H1 (cell line): ENCODE results near the gene ADAD2. TPM values are rescaled to one million over a fixed set of nuclear protein-coding genes. Genes with fewer than 3 reads are reported as not detected.
A peak's percentile ranks its signal among the peaks of the same experiment; 100 is the strongest.

Source experiments
- CTCF ChIA-PET: fragments of 300-600 bp; sonication (Branson Sonifier 250); formaldehyde crosslinking; loops from one replicate; lab custom pipeline; 2021; ENCODE audit not compliant: partially characterized antibody; lab: Charles Lee
- POLR2A ChIA-PET: fragments of 300-600 bp; sonication (Branson Sonifier 250); formaldehyde crosslinking; loops from one replicate; lab custom pipeline; 2021; ENCODE audit warnings: inconsistent platforms; ENCODE audit not compliant: partially characterized antibody; lab: Charles Lee
- DNase-seq, 2 experiments: peaks; one replicate each; pipeline versions ENCODE4 v3.0.0 to v3.0.0-alpha.2; 2010 to 2022; ENCODE audit warnings: low spot score in 2 of 2, low read depth in 1 of 2, mixed read lengths in 1 of 2
- FAIRE-seq: peaks from 2 replicates; lab custom pipeline; 2011; peaks lifted over from hg19 to GRCh38; lab: Jason Lieb, UNC
- H2AFZ ChIP-seq: 2 replicates; pipeline ENCODE4 v1.8.1; 2012; ENCODE audit warnings: low read length, inconsistent platforms
- H2AK5ac ChIP-seq: 2 replicates; pipeline ENCODE4 v1.6.1; 2013; ENCODE audit warnings: low read depth, low read length
- H2BK120ac ChIP-seq: replicated peaks from 2 replicates; pipeline ENCODE3; 2013; ENCODE audit warnings: low read depth, low read length, inconsistent platforms
- H2BK12ac ChIP-seq: 2 replicates; pipeline ENCODE4 v1.6.1; 2013; ENCODE audit warnings: low read depth, low read length
- H2BK15ac ChIP-seq: 2 replicates; pipeline ENCODE4 v1.6.1; 2013; ENCODE audit warnings: low read length
- H2BK20ac ChIP-seq: 2 replicates; pipeline ENCODE4 v1.6.1; 2013; ENCODE audit warnings: low read length
- H2BK5ac ChIP-seq: 2 replicates; pipeline ENCODE4 v1.6.1; 2013; ENCODE audit warnings: low read depth, low read length
- H3K14ac ChIP-seq: 2 replicates; pipeline ENCODE4 v1.6.1; 2013; ENCODE audit warnings: inconsistent platforms; ENCODE audit not compliant: insufficient read length
- H3K18ac ChIP-seq: 2 replicates; pipeline ENCODE4 v1.6.1; 2013; ENCODE audit warnings: low read length; ENCODE audit errors: extremely low read depth
- H3K23ac ChIP-seq: 2 replicates; pipeline ENCODE4 v1.6.1; 2013; ENCODE audit warnings: inconsistent platforms; ENCODE audit not compliant: insufficient read length
- H3K23me2 ChIP-seq: 2 replicates; pipeline ENCODE4 v1.6.1; 2013; ENCODE audit warnings: low read depth, low read length
- H3K27ac ChIP-seq: 2 replicates; pipeline ENCODE4 v1.6.1; 2011; ENCODE audit warnings: low read depth, low read length, inconsistent platforms
- H3K27me3 ChIP-seq, 4 experiments: replicated peaks in 1 of 4; 1 replicate in 1 of 4; 2 replicates in 3 of 4; pipeline versions ENCODE4 v1.6.1 to v1.8.1; 2011 to 2013; ENCODE audit warnings: low read length in 3 of 4, mild to moderate bottlenecking in 3 of 4, inconsistent platforms in 2 of 4, mixed read lengths in 2 of 4, moderate library complexity in 1 of 4; ENCODE audit not compliant: control insufficient read depth in 3 of 4, insufficient read depth in 3 of 4; ENCODE audit errors: extremely low read depth in 1 of 4
- H3K36me3 ChIP-seq, 4 experiments: 2 replicates each; pipeline versions ENCODE4 v1.6.1 to v1.8.1; 2011 to 2013; ENCODE audit warnings: mild to moderate bottlenecking in 4 of 4, low read length in 3 of 4, moderate library complexity in 2 of 4, control low read depth in 1 of 4, inconsistent platforms in 1 of 4; ENCODE audit not compliant: insufficient read depth in 4 of 4, control insufficient read depth in 2 of 4
- H3K4ac ChIP-seq: replicated peaks from 2 replicates; pipeline ENCODE3; 2013; ENCODE audit warnings: low read length, low read depth, mixed read lengths, inconsistent platforms; ENCODE audit not compliant: insufficient read length
- H3K4me1 ChIP-seq, 4 experiments: replicated peaks in 1 of 4; 1 replicate in 1 of 4; 2 replicates in 3 of 4; pipeline versions ENCODE4 v1.6.1 to v1.8.1; 2011 to 2013; ENCODE audit warnings: low read length in 3 of 4, inconsistent platforms in 2 of 4, mixed read lengths in 1 of 4; ENCODE audit not compliant: insufficient read depth in 4 of 4, control insufficient read depth in 3 of 4
- H3K4me2 ChIP-seq, 2 experiments: 2 replicates each; pipeline versions ENCODE4 v1.6.1 to v1.8.1; 2011 to 2013; ENCODE audit warnings: low read depth in 2 of 2, low read length in 2 of 2, control low read depth in 1 of 2, inconsistent platforms in 1 of 2, mild to moderate bottlenecking in 1 of 2; ENCODE audit not compliant: insufficient read depth in 1 of 2
- H3K4me3 ChIP-seq, 4 experiments: fragments of 200-600, 300-600 bp in 1 of 4; sonication (generic), shearing (Covaris generic), sonication (Bioruptor Twin) in 1 of 4; 2 replicates each; pipeline versions ENCODE4 v1.5.1 to v1.8.1; 2011 to 2016; ENCODE audit warnings: low read length in 4 of 4, low read depth in 3 of 4, control low read depth in 2 of 4, inconsistent platforms in 2 of 4, mild to moderate bottlenecking in 2 of 4, mixed read lengths in 1 of 4, moderate library complexity in 1 of 4; ENCODE audit not compliant: insufficient read depth in 2 of 4; ENCODE audit errors: extremely low read depth in 1 of 4
- H3K56ac ChIP-seq: replicated peaks from 2 replicates; pipeline ENCODE3; 2013; ENCODE audit warnings: low read depth, mild to moderate bottlenecking, mixed read lengths, low read length, inconsistent platforms; ENCODE audit not compliant: insufficient read length
- H3K79me1 ChIP-seq: 2 replicates; pipeline ENCODE4 v1.6.1; 2013; ENCODE audit warnings: low read depth, low read length, control low read depth
- H3K79me2 ChIP-seq, 2 experiments: 2 replicates each; pipeline versions ENCODE4 v1.6.1 to v1.8.1; 2012 to 2013; ENCODE audit warnings: low read length in 2 of 2, mild to moderate bottlenecking in 2 of 2, inconsistent platforms in 1 of 2; ENCODE audit not compliant: insufficient read depth in 2 of 2, control insufficient read depth in 1 of 2
- H3K9ac ChIP-seq, 4 experiments: replicated peaks in 1 of 4; 1 replicate in 1 of 4; 2 replicates in 3 of 4; pipeline versions ENCODE4 v1.6.1 to v1.8.1; 2011 to 2013; ENCODE audit warnings: low read depth in 3 of 4, low read length in 3 of 4, control low read depth in 2 of 4, mild to moderate bottlenecking in 2 of 4, moderate library complexity in 2 of 4, inconsistent platforms in 1 of 4; ENCODE audit errors: extremely low read depth in 1 of 4
- H3K9me3 ChIP-seq, 2 experiments: 2 replicates each; pipeline versions ENCODE4 v1.6.1 to v1.8.1; 2012 to 2013; ENCODE audit warnings: mild to moderate bottlenecking in 2 of 2, moderate library complexity in 2 of 2, control low read depth in 1 of 2, inconsistent platforms in 1 of 2, low read depth in 1 of 2, low read length in 1 of 2, mixed read lengths in 1 of 2; ENCODE audit not compliant: insufficient read depth in 2 of 2
- H4K20me1 ChIP-seq, 2 experiments: replicated peaks in 1 of 2; 2 replicates each; pipeline versions ENCODE3 to v1.8.1; 2011 to 2013; ENCODE audit warnings: inconsistent platforms in 2 of 2, low read length in 2 of 2, mild to moderate bottlenecking in 1 of 2; ENCODE audit not compliant: insufficient read depth in 2 of 2, control insufficient read depth in 1 of 2
- H4K5ac ChIP-seq: 2 replicates; pipeline ENCODE4 v1.6.1; 2013; ENCODE audit warnings: low read length, low read depth, mixed read lengths, inconsistent platforms; ENCODE audit not compliant: insufficient read length
- H4K8ac ChIP-seq: 2 replicates; pipeline ENCODE4 v1.8.0; 2013; ENCODE audit warnings: mild to moderate bottlenecking, moderate library complexity, low read length, inconsistent platforms; ENCODE audit not compliant: insufficient read depth; ENCODE audit errors: extremely low read depth
- H4K91ac ChIP-seq: replicated peaks from 2 replicates; pipeline ENCODE3; 2013; ENCODE audit warnings: low read length, mixed read lengths, inconsistent platforms; ENCODE audit not compliant: insufficient read length
- BRCA1 ChIP-seq: IDR thresholded peaks from 2 replicates; pipeline ENCODE4 v1.6.1; 2012; ENCODE audit warnings: low read depth, low read length, improper control_type of control experiment
- CHD1 ChIP-seq: IDR thresholded peaks from 2 replicates; pipeline ENCODE4 v1.6.1; 2012; ENCODE audit warnings: low read depth, low read length, improper control_type of control experiment
- GABPA ChIP-seq: IDR thresholded peaks from 2 replicates; pipeline ENCODE4 v1.6.1; 2011; ENCODE audit warnings: mild to moderate bottlenecking, low read length, moderate library complexity, borderline replicate concordance; ENCODE audit not compliant: insufficient read depth
- GTF2F1 ChIP-seq: IDR thresholded peaks from 2 replicates; pipeline ENCODE4 v1.6.1; 2012; ENCODE audit warnings: low read depth, low read length, improper control_type of control experiment, borderline replicate concordance
- NRF1 ChIP-seq: IDR thresholded peaks from 2 replicates; pipeline ENCODE4 v1.6.1; 2011; ENCODE audit warnings: mild to moderate bottlenecking, low read depth, low read length, improper control_type of control experiment
- RXRA ChIP-seq: IDR thresholded peaks from 2 replicates; pipeline ENCODE4 v1.6.1; 2011; ENCODE audit warnings: low read depth, mild to moderate bottlenecking, low read length, moderate library complexity; ENCODE audit not compliant: insufficient read depth
- SP1 ChIP-seq: IDR thresholded peaks from 2 replicates; pipeline ENCODE4 v1.6.1; 2011; ENCODE audit warnings: low read depth, low read length
- SP2 ChIP-seq: IDR thresholded peaks from 2 replicates; pipeline ENCODE4 v1.6.1; 2012; ENCODE audit warnings: mild to moderate bottlenecking, low read length, inconsistent platforms
- TAF7 ChIP-seq: optimal IDR thresholded peaks from 2 replicates; pipeline ENCODE3; 2011; ENCODE audit warnings: low read depth, mild to moderate bottlenecking, inconsistent platforms, low read length, moderate library complexity, borderline replicate concordance
- TBP ChIP-seq: IDR thresholded peaks from 2 replicates; pipeline ENCODE4 v1.6.1; 2011; ENCODE audit warnings: low read depth, low read length, improper control_type of control experiment
- WGBS, 2 experiments: shearing (Covaris generic) in 1 of 2; methylation state at CpG; one replicate each; pipeline versions ENCODE4 v1.1.6 to v1.1.7; 2013 to 2015; ENCODE audit warnings: low lambda C conversion rate in 2 of 2, mixed read lengths in 2 of 2, inconsistent platforms in 1 of 2, low coverage in 1 of 2, missing lambda C conversion rate in 1 of 2; ENCODE audit not compliant: insufficient replicate concordance in 2 of 2, insufficient coverage in 1 of 2, insufficient read length in 1 of 2; ENCODE audit errors: extremely low coverage in 1 of 2, missing lambda C conversion rate in 1 of 2; 5-methylcytosine and 5-hydroxymethylcytosine counted together
- polyA plus RNA-seq, 7 experiments: library from polyadenylated mRNA; depleted of rRNA in 3 of 7; stranded (reverse) in 5 of 7; unstranded in 2 of 7; fragments of >200 nt in 5 of 7; fragments of 200-250 nt in 2 of 7; gene quantifications; 1 replicate in 5 of 7; 2 replicates in 1 of 7; 4 replicates in 1 of 7; pipeline versions ENCODE4 v1.2.1 to v1.2.3, GENCODE V29; 2011 to 2013; ENCODE audit warnings: missing spikeins in 2 of 7, mixed read lengths in 2 of 7
- total RNA-seq: library from RNA; stranded (reverse); fragmentation: NEBNext Ultra II Directional; extraction: Animal tissue kit (Norgen Biotek cat#: 25700); gene quantifications from 2 replicates; pipeline ENCODE4 v1.2.1, GENCODE V29; 2021

Gene ADAD2
- total and polyA plus RNA-seq, 2 of the 8 experiments (the other 6 are each of a cell fraction or from before 2014, with no cell fraction given): 1.2 to 1.3 TPM

GRCh38 chr16:84144859-84145639, 45.9 kb upstream of the ADAD2 start, which contains the start of the genes DNAAF1 and HSDL1:
Gene DNAAF1 (plus strand): TSS chr16:84145308. CDS start chr16:84145441, 133 bp downstream.
Gene HSDL1 (minus strand): TSS chr16:84145177. CDS start chr16:84131321, 13,856 bp downstream.
- Histone ChIP-seq H2BK120ac (no peak within 1 kb of the TSS), H3K23me2 (peaks cover 8% of the 10 kb centered on the region; the same call in 1 of the 2 replicates), H2BK12ac (no peak within 1 kb of the TSS), H3K18ac (no peak within 1 kb of the TSS), H3K27ac (no peak within 1 kb of the TSS), H2BK15ac (no peak within 1 kb of the TSS), H4K91ac (no peak within 1 kb of the TSS), H3K36me3 (peaks cover 0 to 3% (median 0%) of the 10 kb centered on the region in 4 experiments; a peak in 1 of 8 replicates), H3K79me1 (peaks cover 3% of the 10 kb centered on the region), H2BK5ac (no peak within 1 kb of the TSS; the same call in 1 of the 2 replicates), H3K79me2 (peaks cover 5 to 35% of the 10 kb centered on the region in 2 experiments; a peak in 3 of 4 replicates), H4K8ac (peak within 1 kb of the TSS; percentile 87), H3K27me3 (peaks cover 0 to 7% (median 3%) of the 10 kb centered on the region in 4 experiments; a peak in 2 of 7 replicates), H3K9ac (peak within 1 kb of the TSS; percentile 40 to 73 (median 60)), H3K14ac (no peak within 1 kb of the TSS), H3K56ac (no peak within 1 kb of the TSS), H4K20me1 (peaks cover 0 to 3% of the 10 kb centered on the region in 2 experiments), H3K9me3 (no peaks in the 10 kb centered on the region), H2BK20ac (no peak within 1 kb of the TSS), H3K4me3 (peak within 1 kb of the TSS; percentile 88 to 97 (median 92)), H3K23ac (no peak within 1 kb of the TSS), H4K5ac (no peak within 1 kb of the TSS), H2AK5ac (no peak within 1 kb of the TSS), H2AFZ (peak within 1 kb of the TSS; percentile 63; the same call in 1 of the 2 replicates), H3K4ac (no peak within 1 kb of the TSS), H3K4me1 (peaks cover 0 to 10% (median 2%) of the 10 kb centered on the region in 4 experiments; a peak in 3 of 7 replicates), H3K4me2 (peak within 1 kb of the TSS; percentile 89 to 98)
- POLR2A ChIA-PET: interaction anchor here (0.8 to 1.0 kb wide), 3 partner anchors 10 to 28 kb away, joined by 3 to 4 read pairs (median 3); partner anchors contain the start of gene MBTPS1
- 3% methylated on average over 30 of the region's 89 CpGs; no CpG with 5 or more reads in 1 of the 2 experiments for WGBS, 2 experiments
- CTCF ChIA-PET: interaction anchor here (0.7 to 2.0 kb wide), 5 partner anchors 10 to 42 kb away, joined by 3 to 5 read pairs (median 3); no protein-coding TSS in a partner anchor
- DNase-seq (peak; percentile 67 to 99), FAIRE-seq (no peak)
- peak; percentile 14; the same call in 1 of the 2 replicates for TF ChIP-seq TBP
- TF ChIP-seq SP2: no peak
- peak; percentile 25; the same call in 1 of the 2 replicates for TF ChIP-seq SP1
- no peak for TF ChIP-seq TAF7
- no peak for TF ChIP-seq CHD1
- TF ChIP-seq NRF1: peak; percentile 82
- no peak for TF ChIP-seq GTF2F1
- no peak for TF ChIP-seq GABPA
- no peak for TF ChIP-seq RXRA
- no peak for TF ChIP-seq BRCA1
